ENCODE results near the gene FAM133A.

Gene FAM133A

GRCh38 chrX:93673869-93674271, at the start of gene FAM133A:
Gene FAM133A (plus strand): TSS chrX:93674206. CDS start chrX:93709420, 35,214 bp downstream.
- no peak for DNase-seq

GRCh38 chrX:93637591-93637990, 36.4 kb upstream of the FAM133A start:
- DNase-seq = no peak

DNA sequence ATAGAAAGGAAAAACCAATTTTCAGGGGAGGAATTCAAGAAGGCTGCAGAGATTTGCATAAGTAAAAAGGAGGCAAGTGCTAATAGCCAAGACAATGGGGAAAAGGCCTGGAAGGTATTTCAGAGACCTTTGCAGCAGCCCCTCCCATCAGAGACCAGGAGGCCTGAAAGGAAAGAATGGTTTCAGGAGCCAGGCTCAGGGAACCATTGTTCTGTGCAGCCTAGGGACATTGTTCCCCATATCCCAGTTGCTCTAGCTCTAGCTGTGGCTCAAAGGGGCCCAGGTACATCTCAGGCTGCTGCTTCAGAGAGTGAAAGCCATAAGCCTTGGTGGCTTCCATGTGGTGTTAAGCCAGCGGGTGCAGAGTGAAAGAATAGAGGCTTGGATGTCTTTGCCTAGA, 24.6 kb upstream of the FAM133A start:
- no peak for DNase-seq

DNA sequence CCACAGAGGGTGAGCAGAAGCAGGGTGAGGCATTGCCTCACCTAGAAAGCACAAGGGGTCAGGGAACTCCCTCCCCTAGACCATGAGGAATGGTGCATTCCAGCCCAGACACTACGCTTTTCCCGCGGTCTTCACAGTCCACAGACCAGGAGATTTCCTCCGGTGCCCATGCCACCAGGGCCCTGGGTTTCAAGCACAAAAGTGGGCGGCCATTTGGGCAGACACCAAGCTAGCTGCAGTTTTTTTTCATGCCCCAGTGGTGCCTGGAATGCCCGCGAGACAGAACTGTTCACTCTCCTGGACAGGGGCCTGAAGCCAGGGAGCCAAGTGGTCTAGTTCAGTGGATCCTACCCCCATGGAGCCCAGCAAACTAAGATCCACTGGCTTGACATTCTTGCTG, 13.4 kb upstream of the FAM133A start:
- DNase-seq = no peak

- DNase-seq = peak; percentile 95
Measured at GRCh38 chrX:93673056-93673868, 744 bp upstream of the FAM133A start, which contains the start of gene NAP1L3. Gene NAP1L3 (minus strand): TSS chrX:93673578. CDS start chrX:93673304, 274 bp downstream.

- DNase-seq = no peak
Measured at GRCh38 chrX:93695981-93696380, 22.0 kb downstream of the FAM133A start.

- no peak for DNase-seq
Measured at GRCh38 chrX:93703701-93704100, 29.7 kb downstream of the FAM133A start.

- no peak for DNase-seq
Measured at GRCh38 chrX:93711076-93711475, 37.1 kb downstream of the FAM133A start.

DNA sequence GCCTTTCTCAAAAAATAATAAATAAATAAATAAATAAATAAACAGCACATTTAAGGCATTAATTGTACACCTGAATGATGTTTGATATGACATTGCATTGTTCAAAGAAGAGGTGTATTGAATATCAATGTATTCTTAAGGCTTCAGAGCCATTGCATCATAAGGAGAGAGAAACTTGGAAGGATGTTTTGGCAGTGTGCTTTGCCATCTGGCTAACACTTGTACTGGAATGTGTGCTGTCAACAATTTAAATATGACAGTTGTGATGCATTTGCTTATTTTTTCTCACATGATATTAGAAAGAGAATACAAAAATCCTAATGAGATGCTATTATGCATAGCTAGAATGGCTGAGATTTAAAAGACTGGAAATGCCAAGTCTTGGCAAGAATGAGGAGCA, 67.8 kb downstream of the FAM133A start:
- DNase-seq = no peak

DNA sequence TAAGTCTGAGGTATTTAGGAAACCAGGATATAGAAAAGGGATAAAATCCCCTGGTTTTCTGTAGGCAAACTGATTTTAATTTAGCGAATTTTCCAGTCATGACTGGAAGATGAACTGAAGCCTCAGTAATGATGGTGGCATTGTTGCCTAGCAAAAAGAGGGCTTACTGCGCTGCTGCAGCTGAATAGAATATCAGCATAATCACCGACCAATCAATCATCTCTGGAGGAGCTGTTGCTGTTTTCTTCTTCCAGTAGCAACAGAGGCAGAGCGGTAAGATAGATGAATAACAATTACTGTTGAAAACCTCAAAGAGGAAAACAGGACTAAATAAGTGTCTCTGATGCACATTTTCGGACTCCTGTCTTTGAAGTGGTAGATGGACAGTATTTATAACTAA, 86.2 kb downstream of the FAM133A start:
- DNase-seq = no peak

All from NCI-H2171 treated with DMSO at 0.1 percent for 48 hours (cell line).